HG03095 (cell line): ENCODE results near the gene NTRK3.
"Not testable (repeated sequence)": the region's sequence is repeated elsewhere in the genome, so short reads cannot be mapped to it uniquely, and the experiment has no call there.

ENCODE experiments used
- ATAC-seq: cut with Tn5 transposase; IDR thresholded peaks from one replicate; pipeline ENCODE4 v1.9.1; 2021; ENCODE audit warnings: moderate library complexity; ENCODE audit not compliant: unreplicated experiment

NTRK3 gene

DNA sequence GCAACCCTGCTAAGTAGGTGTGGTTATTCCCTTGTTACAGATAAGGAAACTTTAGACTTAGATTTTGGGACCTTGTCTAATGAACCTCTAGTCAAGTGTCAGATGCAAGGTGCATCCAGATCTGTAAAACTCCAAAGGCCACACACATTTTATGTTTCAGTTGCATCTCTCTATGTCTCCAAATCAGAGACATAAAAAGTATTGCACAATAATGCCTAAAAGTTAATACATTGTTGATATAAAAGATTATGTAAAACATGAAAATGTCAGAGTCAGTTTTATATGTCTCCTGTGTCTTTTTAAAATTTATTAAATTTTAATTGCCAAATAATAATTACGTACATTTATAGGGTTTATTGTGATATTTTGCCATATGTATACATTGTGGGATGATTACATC, 408.5 kb downstream of the NTRK3 start:
- no peak for ATAC-seq

DNA sequence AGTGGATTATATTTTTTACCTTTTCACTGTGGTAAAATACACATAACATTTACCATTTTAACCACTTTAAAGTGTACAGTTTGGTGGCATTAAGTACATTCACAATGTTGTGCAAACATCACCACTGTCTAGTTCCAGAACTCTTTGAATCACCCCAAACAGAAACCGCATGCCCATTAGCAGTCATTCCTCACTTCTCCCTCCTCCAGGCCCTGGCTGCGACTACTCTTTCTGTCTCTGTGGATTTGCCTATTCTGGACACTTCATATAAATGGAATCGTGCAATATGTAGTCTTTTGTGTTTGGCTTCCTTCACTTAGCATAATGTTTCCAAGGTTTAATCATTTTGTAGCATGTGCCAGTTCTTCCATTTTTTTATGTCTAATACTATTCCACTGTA, 409.8 kb downstream of the NTRK3 start:
- no peak for ATAC-seq

- no peak for ATAC-seq
Measured at GRCh38 chr15:87843312-87843711, 413.2 kb downstream of the NTRK3 start.

GRCh38 chr15:87841426-87841998, 415.0 kb downstream of the NTRK3 start:
- ATAC-seq, result no peak

DNA sequence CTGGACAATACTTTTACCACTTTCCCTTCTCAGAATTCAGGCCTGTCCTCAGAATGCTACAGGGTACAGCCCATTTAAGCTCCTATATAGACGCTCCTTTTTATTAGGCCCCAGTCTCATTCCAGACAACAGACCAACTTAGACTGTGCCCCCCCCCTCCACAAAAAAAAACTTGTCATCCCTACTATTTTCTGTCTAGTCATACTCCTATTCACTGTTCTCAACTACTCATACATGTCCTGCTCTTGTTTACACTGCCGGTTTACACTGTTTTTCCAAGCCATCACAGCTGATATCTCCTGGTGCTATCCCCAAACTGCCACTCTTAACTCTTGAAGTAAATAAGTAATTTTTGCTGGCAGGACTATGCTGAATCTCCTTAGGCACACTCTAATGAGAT, 420.7 kb downstream of the NTRK3 start:
- ATAC-seq, result not testable (repeated sequence)

GRCh38 chr15:87833333-87833732, 423.2 kb downstream of the NTRK3 start:
- ATAC-seq, result not testable (repeated sequence)

DNA sequence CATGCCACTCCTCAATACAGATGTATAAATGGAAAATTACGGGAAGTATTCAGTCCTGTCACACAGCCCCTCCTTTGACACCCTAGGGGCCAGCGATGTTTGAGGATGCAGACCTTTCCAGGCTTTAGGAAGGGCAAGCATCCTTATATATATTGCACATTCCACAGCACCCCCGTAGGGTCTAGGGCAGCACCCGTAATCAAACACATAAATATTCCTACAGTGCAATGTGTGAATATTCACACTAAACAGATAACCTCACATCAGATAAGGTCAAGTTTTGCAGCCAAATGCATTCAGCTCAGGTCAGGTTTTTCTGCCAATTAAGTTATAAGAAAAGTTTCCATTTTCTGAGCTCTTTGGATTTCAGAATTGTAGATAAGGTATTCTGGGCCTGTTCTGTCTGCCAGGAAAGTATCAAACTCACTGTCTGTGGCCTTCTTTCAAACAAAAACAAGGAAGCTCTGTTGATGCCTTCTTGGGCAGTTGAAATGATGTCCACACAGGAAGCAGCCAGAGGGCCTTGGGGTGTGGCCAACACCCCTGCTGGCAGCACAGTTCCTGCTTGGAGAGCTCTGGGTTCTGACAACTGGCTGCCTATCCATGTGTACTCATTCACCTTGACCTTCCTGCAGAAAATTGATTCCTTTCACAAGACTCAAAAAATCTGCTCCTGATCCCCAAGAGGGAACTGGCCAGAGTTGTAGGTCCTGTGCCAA, 427.0 kb downstream of the NTRK3 start:
- no peak for ATAC-seq

- no peak for ATAC-seq
Measured at GRCh38 chr15:87828608-87829007, 427.9 kb downstream of the NTRK3 start.

DNA sequence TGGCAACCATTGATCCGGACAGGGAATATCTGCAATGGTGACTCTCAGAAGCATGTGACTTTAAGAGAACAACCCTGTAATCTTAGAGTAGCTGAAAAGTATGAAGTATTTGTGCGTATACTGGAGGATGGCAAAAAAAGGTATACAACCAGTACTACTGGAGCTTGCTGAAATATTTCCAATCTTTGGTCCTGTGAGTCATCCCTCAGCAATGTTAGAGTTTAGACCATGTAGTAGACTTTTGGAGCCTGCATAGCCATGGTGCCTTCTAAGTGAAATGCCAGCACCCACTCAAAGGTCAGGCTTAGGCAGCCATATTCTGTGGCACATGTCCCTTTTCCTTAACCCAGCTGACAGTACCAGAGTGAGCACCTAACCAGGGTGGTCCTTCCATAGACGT, 429.4 kb downstream of the NTRK3 start:
- no peak for ATAC-seq

DNA sequence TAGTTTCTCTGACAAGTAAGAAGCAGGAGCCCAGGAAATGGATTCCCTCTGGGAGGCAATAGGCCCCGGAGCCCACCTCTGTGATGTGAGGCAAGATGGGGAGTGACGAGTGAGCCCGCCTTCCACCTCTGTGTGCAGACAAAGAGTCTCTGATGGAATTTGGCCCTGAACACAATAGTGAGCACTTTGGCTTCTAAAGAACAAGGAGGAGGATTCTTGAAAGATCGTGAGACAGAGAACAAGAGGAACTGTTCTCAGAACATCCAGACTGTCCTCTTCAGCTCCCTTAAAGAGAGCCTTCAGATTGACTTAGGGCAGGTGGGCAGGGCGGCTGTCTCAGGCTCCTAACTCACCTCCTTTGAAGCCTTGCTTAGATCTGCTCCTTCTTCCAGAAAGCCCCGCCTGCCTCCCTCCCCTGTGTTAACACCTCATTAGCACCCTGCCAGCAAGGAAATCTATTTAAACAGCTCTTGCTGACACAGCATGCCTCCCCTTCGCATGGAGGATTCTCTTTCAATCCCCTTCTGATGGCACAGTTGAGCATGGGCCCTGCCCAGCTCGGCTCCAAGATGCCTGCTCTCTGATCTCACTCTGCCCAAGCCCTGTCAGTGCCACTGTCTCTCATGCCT, 430.3 kb downstream of the NTRK3 start:
- ATAC-seq, result no peak

DNA sequence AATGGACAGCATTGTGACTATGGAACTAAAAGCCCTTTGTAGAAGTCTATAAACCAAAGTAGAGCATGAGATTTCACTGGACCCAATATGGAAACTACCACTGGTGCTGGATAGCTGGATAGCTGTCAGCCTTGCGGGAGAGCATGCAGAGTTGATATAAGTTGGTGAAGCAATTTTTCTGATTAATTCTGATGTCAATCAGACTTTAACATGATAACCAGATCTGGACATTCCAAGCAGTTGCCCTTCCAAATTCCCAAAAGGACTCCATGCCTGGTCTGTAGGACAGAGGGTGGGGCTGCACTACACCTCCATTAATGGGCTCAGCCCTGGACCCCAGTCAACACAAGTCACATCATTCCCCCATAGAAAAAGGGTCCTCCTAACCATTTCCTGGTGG, 437.8 kb downstream of the NTRK3 start:
- ATAC-seq, result no peak

DNA sequence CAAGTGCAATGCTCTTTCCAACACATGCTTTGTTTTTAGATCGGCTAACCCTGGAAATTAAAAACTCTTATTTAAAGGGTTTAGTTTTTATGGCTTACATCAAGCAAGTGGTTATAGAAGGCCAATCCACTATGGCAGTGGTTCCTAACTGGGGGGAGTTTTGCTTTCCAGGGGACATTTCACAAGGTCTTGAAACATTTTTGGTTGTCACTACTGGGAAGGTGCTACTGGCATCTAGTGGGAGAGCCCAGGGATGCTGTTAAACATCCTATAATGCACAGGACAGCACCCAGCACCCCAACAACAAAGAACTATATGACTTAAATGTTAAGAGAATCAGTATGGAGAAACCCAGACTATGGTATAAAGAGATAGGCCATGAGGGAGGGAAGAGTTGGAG, 439.0 kb downstream of the NTRK3 start:
- no peak for ATAC-seq

DNA sequence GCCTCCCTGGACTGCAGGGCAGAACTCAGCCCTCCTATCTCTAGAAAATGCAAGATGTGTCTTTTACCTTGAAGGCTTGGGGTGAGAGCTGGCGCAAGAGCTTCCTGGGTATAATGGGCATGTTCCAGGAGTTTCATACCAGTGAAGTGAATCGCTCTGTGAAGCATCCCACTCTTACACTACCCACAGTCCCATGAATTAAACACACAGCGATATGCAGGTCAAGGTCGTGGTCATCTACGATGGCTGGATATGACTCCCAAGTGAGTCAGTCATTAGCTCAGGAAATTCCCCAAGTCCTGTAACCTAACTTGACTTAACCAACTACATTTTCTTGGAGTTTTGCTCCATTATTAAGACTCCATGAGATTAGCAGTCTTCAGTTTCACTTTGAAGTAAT, 439.7 kb downstream of the NTRK3 start:
- no peak for ATAC-seq

GRCh38 chr15:87816016-87816415, 440.5 kb downstream of the NTRK3 start:
- no peak for ATAC-seq
